Mesenchymal stem cell (in vitro differentiated cells and primary cell): ENCODE data around the gene FOXO6.
"Not testable (repeated sequence)": the region's sequence is repeated elsewhere in the genome, so short reads cannot be mapped to it uniquely, and the experiment has no call there.

Source experiments
- DNase-seq: peaks from one replicate; pipeline ENCODE4 v3.0.0-alpha.2; 2013
- H2AFZ ChIP-seq: one replicate; pipeline ENCODE4 v1.6.1; 2013; ENCODE audit warnings: low read depth, mild to moderate bottlenecking, control low read depth, inconsistent platforms, low read length, moderate library complexity
- H2AK5ac ChIP-seq: 2 replicates; pipeline ENCODE4 v1.6.1; 2013; ENCODE audit warnings: low read length, moderate library complexity, mild to moderate bottlenecking, inconsistent platforms; ENCODE audit not compliant: severe bottlenecking
- H2BK120ac ChIP-seq: one replicate; pipeline ENCODE4 v1.6.1; 2013; ENCODE audit warnings: low read depth, mild to moderate bottlenecking, inconsistent platforms, low read length, moderate library complexity
- H2BK12ac ChIP-seq, 2 experiments: one replicate each; pipeline ENCODE4 v1.6.1; 2013; ENCODE audit warnings: inconsistent platforms in 2 of 2, low read length in 2 of 2, mild to moderate bottlenecking in 2 of 2, moderate library complexity in 2 of 2, control low read depth in 1 of 2
- H2BK15ac ChIP-seq: one replicate; pipeline ENCODE4 v1.6.1; 2013; ENCODE audit warnings: mild to moderate bottlenecking, low read depth, inconsistent platforms; ENCODE audit not compliant: poor library complexity, severe bottlenecking
- H2BK5ac ChIP-seq: 2 replicates; pipeline ENCODE4 v1.6.1; 2013; ENCODE audit warnings: low read depth, mild to moderate bottlenecking, low read length, control low read depth, inconsistent platforms; ENCODE audit not compliant: poor library complexity, severe bottlenecking
- H3K14ac ChIP-seq, 2 experiments: one replicate each; pipeline ENCODE4 v1.6.1; 2013; ENCODE audit warnings: inconsistent platforms in 2 of 2, low read length in 2 of 2, control low read depth in 1 of 2, mild to moderate bottlenecking in 1 of 2, moderate library complexity in 1 of 2
- H3K18ac ChIP-seq, 2 experiments: one replicate each; pipeline ENCODE4 v1.6.1; 2013; ENCODE audit warnings: inconsistent platforms in 2 of 2, low read length in 2 of 2, control low read depth in 1 of 2, low read depth in 1 of 2, mild to moderate bottlenecking in 1 of 2
- H3K23ac ChIP-seq, 2 experiments: one replicate each; pipeline ENCODE4 v1.6.1; 2013; ENCODE audit warnings: inconsistent platforms in 2 of 2, low read length in 2 of 2, mild to moderate bottlenecking in 2 of 2, moderate library complexity in 2 of 2, control low read depth in 1 of 2
- H3K27ac ChIP-seq: 2 replicates; pipeline ENCODE4 v1.5.1; 2013; ENCODE audit warnings: mild to moderate bottlenecking, moderate library complexity, low read length, control low read depth, inconsistent platforms; ENCODE audit not compliant: poor library complexity, severe bottlenecking
- H3K27me3 ChIP-seq, 2 experiments: 2 replicates each; pipeline versions ENCODE4 v1.6.1 to v1.7.0; 2013; ENCODE audit warnings: low read length in 2 of 2, mild to moderate bottlenecking in 2 of 2, moderate library complexity in 2 of 2, control low read depth in 1 of 2, inconsistent platforms in 1 of 2; ENCODE audit not compliant: control insufficient read depth in 1 of 2, insufficient read depth in 1 of 2
- H3K36me3 ChIP-seq, 2 experiments: 2 replicates each; pipeline versions ENCODE4 v1.6.1 to v1.7.0; 2013; ENCODE audit warnings: low read length in 2 of 2, control low read depth in 1 of 2, inconsistent platforms in 1 of 2, low read depth in 1 of 2, mild to moderate bottlenecking in 1 of 2; ENCODE audit not compliant: insufficient read depth in 2 of 2, control insufficient read depth in 1 of 2
- H3K4ac ChIP-seq, 2 experiments: one replicate each; pipeline ENCODE4 v1.6.1; 2013; ENCODE audit warnings: inconsistent platforms in 2 of 2, low read length in 2 of 2, mild to moderate bottlenecking in 2 of 2, moderate library complexity in 2 of 2, control low read depth in 1 of 2, low read depth in 1 of 2
- H3K4me1 ChIP-seq: 2 replicates; pipeline ENCODE4 v1.6.1; 2013; ENCODE audit warnings: low read depth, low read length, control low read depth; ENCODE audit not compliant: control insufficient read depth, insufficient read depth
- H3K4me2 ChIP-seq: 2 replicates; pipeline ENCODE4 v1.6.1; 2013; ENCODE audit warnings: low read length, mild to moderate bottlenecking, inconsistent platforms; ENCODE audit not compliant: poor library complexity, severe bottlenecking
- H3K4me3 ChIP-seq, 2 experiments: 2 replicates each; pipeline versions ENCODE4 v1.5.1 to v1.7.0; 2013; ENCODE audit warnings: low read length in 2 of 2, mild to moderate bottlenecking in 2 of 2, control low read depth in 1 of 2, low read depth in 1 of 2; ENCODE audit not compliant: insufficient read depth in 1 of 2
- H3K79me1 ChIP-seq: replicated peaks from 2 replicates; pipeline ENCODE4 v1.6.1; 2013; ENCODE audit warnings: mild to moderate bottlenecking, control low read depth, low read length, inconsistent platforms; ENCODE audit not compliant: poor library complexity, severe bottlenecking
- H3K9ac ChIP-seq: 2 replicates; pipeline ENCODE4 v1.7.0; 2013; ENCODE audit warnings: mild to moderate bottlenecking, low read length, moderate library complexity
- H3K9me3 ChIP-seq: 2 replicates; pipeline ENCODE4 v1.7.0; 2013; ENCODE audit warnings: mild to moderate bottlenecking, low read length; ENCODE audit not compliant: control insufficient read depth
- H4K8ac ChIP-seq: one replicate; pipeline ENCODE4 v1.6.1; 2013; ENCODE audit warnings: inconsistent platforms, mild to moderate bottlenecking, low read length, moderate library complexity
- H4K91ac ChIP-seq: one replicate; pipeline ENCODE4 v1.6.1; 2013; ENCODE audit warnings: mild to moderate bottlenecking, low read length, inconsistent platforms
- WGBS: methylation state at CpG from one replicate; pipeline ENCODE4 v1.1.7; 2013; ENCODE audit warnings: mixed read lengths; 5-methylcytosine and 5-hydroxymethylcytosine counted together

FOXO6 gene

GRCh38 chr1:41329662-41330587 lies 31.3 kb upstream of the FOXO6 start:
- no peak overlapping the region for H2BK15ac ChIP-seq
- WGBS, result 81% methylated on average over 10 of the region's 11 CpGs
- no peak overlapping the region for H4K8ac ChIP-seq
- peak overlapping the region in 1 of 2 experiments; percentile 48 for H3K23ac ChIP-seq
- peaks cover 6% of the 10 kb centered on the region for H3K9me3 ChIP-seq
- no peak overlapping the region for H2AK5ac ChIP-seq
- no peak overlapping the region for H3K9ac ChIP-seq
- H4K91ac ChIP-seq, result no peak overlapping the region
- no peaks in the 10 kb centered on the region for H3K79me1 ChIP-seq
- H3K4me3 ChIP-seq, result no peak overlapping the region
- DNase-seq, result no peak
- H2AFZ ChIP-seq, result no peak overlapping the region
- peaks cover 0 to 2% of the 10 kb centered on the region in 2 experiments for H3K36me3 ChIP-seq
- no peak overlapping the region for H3K27ac ChIP-seq
- no peak overlapping the region for H2BK12ac ChIP-seq
- no peak overlapping the region for H2BK5ac ChIP-seq
- H3K18ac ChIP-seq, result no peak overlapping the region
- H3K4ac ChIP-seq, result no peak overlapping the region
- no peaks in the 10 kb centered on the region for H3K4me1 ChIP-seq
- no peak overlapping the region for H2BK120ac ChIP-seq
- H3K27me3 ChIP-seq, result peaks cover 8 to 32% of the 10 kb centered on the region in 2 experiments
- H3K4me2 ChIP-seq, result no peak overlapping the region
- no peak overlapping the region for H3K14ac ChIP-seq

DNA sequence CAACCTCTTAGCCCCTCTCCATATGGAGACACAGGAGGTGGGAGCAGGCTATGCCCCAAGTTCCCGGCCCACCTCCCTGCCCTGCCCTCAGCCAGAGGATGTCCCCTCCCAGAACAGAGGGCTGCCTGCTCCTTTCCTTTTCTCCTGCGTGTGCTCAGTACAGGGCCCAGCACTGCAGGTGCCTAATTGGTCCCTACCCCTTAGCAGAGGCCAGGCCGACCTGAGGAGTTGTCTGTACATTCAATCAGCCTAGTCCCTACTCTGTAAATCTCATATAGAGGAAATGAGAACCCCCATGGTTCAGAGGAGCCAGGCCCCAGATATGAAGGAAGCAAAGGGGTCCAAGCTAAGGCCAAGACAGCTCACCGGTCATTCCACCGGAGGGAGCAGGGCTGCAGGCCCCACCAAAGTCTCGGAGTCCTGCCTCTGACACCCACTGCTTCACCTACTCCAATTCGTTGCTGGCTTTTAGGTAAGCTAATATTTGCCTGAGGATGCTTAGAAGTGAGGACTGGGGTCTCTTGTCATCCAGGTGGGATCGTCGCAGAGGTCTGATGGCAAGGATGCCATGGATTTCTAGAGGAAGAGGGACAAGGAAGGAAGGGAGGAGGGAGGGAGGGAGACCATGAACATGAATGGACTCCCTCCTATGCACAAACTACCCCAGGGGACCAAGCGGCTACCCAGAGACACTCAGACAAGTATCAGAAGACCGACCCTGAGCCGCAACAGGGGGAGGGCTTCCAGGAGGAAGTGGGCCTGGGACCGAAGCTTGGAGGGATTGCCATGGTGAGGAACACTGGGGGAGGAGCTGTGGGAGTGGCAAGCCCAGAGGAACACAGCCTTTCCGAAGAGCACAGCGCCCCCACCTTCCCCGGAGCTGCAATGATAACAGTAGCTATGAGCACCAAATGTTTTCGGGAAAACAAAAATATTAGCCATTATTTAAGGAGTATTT lies 30.4 kb upstream of the FOXO6 start:
- Histone ChIP-seq H2BK5ac (no peak overlapping the region), H3K27ac (no peak overlapping the region), H3K18ac (no peak overlapping the region), H2BK15ac (no peak overlapping the region), H4K91ac (no peak overlapping the region), H2AFZ (no peak overlapping the region), H3K4me1 (no peaks in the 10 kb centered on the region), H3K27me3 (peaks cover 8 to 32% of the 10 kb centered on the region in 2 experiments), H3K4me3 (no peak overlapping the region), H3K36me3 (peaks cover 0 to 2% of the 10 kb centered on the region in 2 experiments), H2AK5ac (no peak overlapping the region), H3K9ac (no peak overlapping the region), H3K4me2 (no peak overlapping the region), H3K4ac (no peak overlapping the region), H3K9me3 (peaks cover 7% of the 10 kb centered on the region), H4K8ac (no peak overlapping the region), H3K79me1 (no peaks in the 10 kb centered on the region), H3K14ac (no peak overlapping the region), H2BK12ac (no peak overlapping the region), H2BK120ac (no peak overlapping the region), H3K23ac (no peak overlapping the region)
- peak; percentile 14 for DNase-seq
- WGBS, result 58% methylated on average over 13 of the region's 17 CpGs

DNA sequence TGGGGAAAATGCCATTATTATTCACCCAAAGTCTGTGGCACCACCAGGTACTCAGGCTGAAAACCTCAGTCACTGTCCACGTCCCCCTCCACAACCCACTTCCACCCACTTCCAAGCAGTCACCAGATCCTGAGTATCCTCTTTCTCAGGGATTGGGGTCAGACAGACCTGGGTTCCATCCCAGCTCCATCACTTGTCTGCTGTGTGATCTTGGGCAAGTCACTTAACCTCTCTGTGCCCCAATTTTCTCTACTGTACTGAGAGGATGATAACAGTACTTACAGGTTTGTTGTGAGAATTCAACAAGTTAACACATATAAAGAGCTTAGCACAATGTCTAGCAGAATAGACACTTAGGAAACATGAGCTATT lies 29.7 kb upstream of the FOXO6 start:
- H3K4ac ChIP-seq, result no peak overlapping the region

GRCh38 chr1:41332161-41332560 lies 29.1 kb upstream of the FOXO6 start:
- not testable (repeated sequence) for H3K4me3 ChIP-seq, H3K18ac ChIP-seq, H4K8ac ChIP-seq, H3K36me3 ChIP-seq, H3K79me1 ChIP-seq, H2BK15ac ChIP-seq, H3K9ac ChIP-seq, H2BK120ac ChIP-seq, H3K4ac ChIP-seq, H2BK5ac ChIP-seq, H2AK5ac ChIP-seq, H3K4me1 ChIP-seq, H2BK12ac ChIP-seq, H2AFZ ChIP-seq, H3K14ac ChIP-seq, DNase-seq, H3K4me2 ChIP-seq, H4K91ac ChIP-seq, H3K23ac ChIP-seq, H3K27ac ChIP-seq
- H3K9me3 ChIP-seq, result peaks cover 11% of the 10 kb centered on the region
- 92% methylated on average over 6 of the region's 6 CpGs for WGBS
- peaks cover 8 to 29% of the 10 kb centered on the region in 2 experiments for H3K27me3 ChIP-seq

More for the DNA sequence above, 29.7 kb upstream of the FOXO6 start:
- Histone ChIP-seq H2AFZ (no peak overlapping the region), H2BK15ac (no peak overlapping the region), H3K27ac (no peak overlapping the region), H3K14ac (no peak overlapping the region), H2BK5ac (no peak overlapping the region), H3K9ac (no peak overlapping the region), H3K4me3 (no peak overlapping the region), H3K27me3 (peaks cover 8 to 32% of the 10 kb centered on the region in 2 experiments), H3K9me3 (peaks cover 11% of the 10 kb centered on the region), H4K8ac (no peak overlapping the region), H3K4me2 (no peak overlapping the region), H2AK5ac (no peak overlapping the region), H3K4me1 (no peaks in the 10 kb centered on the region), H4K91ac (no peak overlapping the region), H3K36me3 (peaks cover 0 to 2% of the 10 kb centered on the region in 2 experiments), H3K79me1 (no peaks in the 10 kb centered on the region), H3K23ac (no peak overlapping the region), H3K18ac (no peak overlapping the region), H2BK12ac (no peak overlapping the region), H2BK120ac (no peak overlapping the region)
- no peak for DNase-seq
- WGBS, result 86% methylated on average over 1 of the region's 1 CpG
